ENCODE measurements around the gene RERGL.

- no peak for TF ChIP-seq CTCF (optimal IDR thresholded peaks at IDR 0.05 in 1 of 3, IDR thresholded peaks at IDR 0.05 in 1 of 3, conservative IDR thresholded peaks at IDR 0.05 in 1 of 3; ENCODE audit: extremely low read depth in 1 of 3, insufficient read depth in 2 of 3, low read length in 3 of 3)
- TF ChIP-seq EZH2 (IDR thresholded peaks at IDR 0.05; ENCODE audit: low read length), result no peak
Observed at GRCh38 chr12:18084080-18084479, 5.9 kb downstream of the RERGL start.
